ENCODE data around the gene ABLIM2. TPM values are rescaled to one million over a fixed set of nuclear protein-coding genes. Genes with fewer than 3 reads are reported as not detected.

Gene ABLIM2
- total and polyA plus RNA-seq, 2 of the 8 experiments (the other 6 are each of a cell fraction or from before 2014, with no cell fraction given) = 2.8 to 3.0 TPM

DNA sequence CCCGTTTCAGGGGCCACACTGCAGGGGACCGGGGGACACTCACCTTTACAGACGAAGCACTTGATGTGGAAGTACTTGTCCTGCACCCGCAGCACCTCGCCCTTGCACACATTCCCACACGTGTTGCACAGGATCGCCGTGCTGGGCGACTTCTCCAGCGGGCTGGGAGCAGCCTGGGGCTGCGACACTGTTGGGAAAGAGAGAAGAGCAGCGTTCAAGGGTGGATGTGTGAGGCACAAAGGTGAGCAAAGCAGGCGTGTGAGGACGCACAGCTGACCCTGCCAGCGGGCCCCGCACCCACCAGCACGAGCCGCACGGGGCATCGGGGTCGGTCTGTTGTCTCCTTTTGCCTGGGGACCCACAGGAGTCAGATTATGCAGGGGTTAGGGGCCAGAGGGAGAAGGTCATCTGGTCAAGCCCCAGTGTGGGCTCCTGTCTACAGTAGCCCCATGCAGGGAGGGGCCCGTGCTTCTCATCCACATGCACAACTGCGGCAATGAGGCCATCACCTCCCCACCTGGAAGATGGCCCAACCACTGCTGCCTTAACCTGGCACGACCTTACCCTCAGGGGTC is 52.1 kb downstream of the ABLIM2 start (continued):
- TF ChIP-seq, protein P1, sequence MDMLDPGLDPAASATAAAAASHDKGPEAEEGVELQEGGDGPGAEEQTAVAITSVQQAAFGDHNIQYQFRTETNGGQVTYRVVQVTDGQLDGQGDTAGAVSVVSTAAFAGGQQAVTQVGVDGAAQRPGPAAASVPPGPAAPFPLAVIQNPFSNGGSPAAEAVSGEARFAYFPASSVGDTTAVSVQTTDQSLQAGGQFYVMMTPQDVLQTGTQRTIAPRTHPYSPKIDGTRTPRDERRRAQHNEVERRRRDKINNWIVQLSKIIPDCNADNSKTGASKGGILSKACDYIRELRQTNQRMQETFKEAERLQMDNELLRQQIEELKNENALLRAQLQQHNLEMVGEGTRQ (IDR thresholded peaks at IDR 0.05; ENCODE audit: low read length) = no peak
- TF ChIP-seq JUND (IDR thresholded peaks at IDR 0.05; ENCODE audit: low read length) (no peak), SP1 (IDR thresholded peaks at IDR 0.05; ENCODE audit: low read depth, low read length) (no peak), SIN3A (conservative IDR thresholded peaks at IDR 0.05 in 1 of 2, IDR thresholded peaks at IDR 0.05 in 1 of 2; ENCODE audit: low read depth in 1 of 2, low read length in 2 of 2) (no peak), KDM5A (IDR thresholded peaks at IDR 0.05; ENCODE audit: low read length) (no peak)

Data from H1 (cell line).